ENCODE data around the gene VRK2. TPM values are rescaled to one million over a fixed set of nuclear protein-coding genes. Genes with fewer than 3 reads are reported as not detected.

VRK2 gene
- total and polyA plus RNA-seq, 10 of the 15 experiments (the other 5 are each of a cell fraction or from before 2014, with no cell fraction given) = 26.5 to 78.0 (median 57.3) TPM

GRCh38 chr2:58070765-58071164 lies 24.2 kb downstream of the VRK2 start:
- in situ Hi-C loops (cut with MboI) = no loop called here
- SMC1A ChIA-PET (ENCODE audit: uncharacterized antibody, unreplicated experiment) = interaction anchor here (0.9 kb wide), 1 partner anchor 10 kb away, joined by 4 read pairs; no protein-coding TSS in a partner anchor
- no TSS peak for BruUV-seq (replicated peaks)
- Histone ChIP-seq H3K36me3 (ENCODE audit: control insufficient read depth in 2 of 2, insufficient read depth in 2 of 2, low read length in 1 of 2) (peaks cover 0 to 3% of the 10 kb centered on the region in 2 experiments; a peak in 2 of 4 replicates), H3K9ac (ENCODE audit: control insufficient read depth, insufficient read depth, low read length) (no peak overlapping the region), H3K4me2 (ENCODE audit: control insufficient read depth, insufficient read depth) (no peak overlapping the region), H3K79me2 (ENCODE audit: control insufficient read depth, insufficient read depth, low read length) (peaks cover 22% of the 10 kb centered on the region), H3K27ac (ENCODE audit: control insufficient read depth, insufficient read depth) (no peak overlapping the region), H3K9me3 (replicated peaks; ENCODE audit: control insufficient read depth, insufficient read depth, low read length) (peaks cover 18% of the 10 kb centered on the region), H2AFZ (ENCODE audit: control insufficient read depth, low read depth, low read length) (no peak overlapping the region), H3K4me1 (ENCODE audit: control insufficient read depth, insufficient read depth, low read length) (peaks cover 10% of the 10 kb centered on the region), H4K20me1 (ENCODE audit: control insufficient read depth, insufficient read depth) (no peaks in the 10 kb centered on the region), H3K27me3 (replicated peaks in 1 of 2; ENCODE audit: control insufficient read depth in 2 of 2, insufficient read depth in 2 of 2, low read length in 1 of 2) (no peaks in the 10 kb centered on the region), H3K4me3 (no peak overlapping the region)
- RAD21 ChIA-PET (ENCODE audit: unreplicated experiment) = no interaction called here
- ATAC-seq (no peak), DNase-seq (ENCODE audit: low read depth, low spot score) (no peak), FAIRE-seq (no peak)
- WGBS (ENCODE audit: insufficient coverage, insufficient replicate concordance, low lambda C conversion rate, missing lambda C conversion rate) = 100% methylated on average over 2 of the region's 2 CpGs
- POLR2A ChIA-PET = no interaction called here
- TF ChIP-seq NFIC (IDR thresholded peaks at IDR 0.05; ENCODE audit: low read depth, low read length) (no peak), PRDM15 (CRISPR knock-in tag; IDR thresholded peaks at IDR 0.05) (no peak), RAD51 (IDR thresholded peaks at IDR 0.05) (no peak), SMC3 (IDR thresholded peaks at IDR 0.05; ENCODE audit: borderline replicate concordance, low read length) (no peak), ATF2 (IDR thresholded peaks at IDR 0.05; ENCODE audit: low read length) (no peak), BACH1 (IDR thresholded peaks at IDR 0.05; ENCODE audit: borderline replicate concordance) (no peak), BCL11A (IDR thresholded peaks at IDR 0.05; ENCODE audit: low read depth, low read length) (no peak), NR2C1 (IDR thresholded peaks at IDR 0.05) (no peak), STAT1 (conservative IDR thresholded peaks at IDR 0.05) (no peak)
- CTCF ChIA-PET = no interaction called here
- intact Hi-C loops (cut with micrococcal nuclease; ENCODE audit: unreplicated experiment) = no loop called here
